UCSD-AML1 (cell line): Measurements from ENCODE around the gene SLC28A2.

Source experiments
- DNase-seq: peaks from one replicate; lab custom pipeline; 2025; ENCODE audit not compliant: unreplicated experiment; lab: John Stamatoyannopoulos, UW

The SLC28A2 gene

DNA sequence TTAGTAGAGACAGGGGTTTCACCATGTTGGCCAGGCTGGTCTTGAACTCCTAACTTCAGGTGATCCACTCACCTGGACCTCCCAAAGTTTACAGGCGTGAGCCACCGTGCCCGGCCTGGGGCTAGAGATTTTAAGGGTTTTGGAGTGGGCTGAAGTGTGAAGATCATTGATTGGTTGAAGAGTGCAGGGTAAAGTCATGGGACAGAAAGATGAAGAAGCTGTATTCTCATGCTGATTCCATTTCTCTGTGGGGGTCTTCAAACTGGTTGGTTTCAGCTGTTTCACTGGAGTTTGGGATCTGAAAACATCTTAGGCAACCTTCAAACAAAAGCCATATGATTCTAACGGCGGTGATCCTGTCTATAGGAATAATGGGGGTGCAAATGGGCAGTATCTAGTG lies 74.2 kb downstream of the SLC28A2 start:
- DNase-seq = no peak

- no peak for DNase-seq
Measured at GRCh38 chr15:45326741-45327140, 74.7 kb downstream of the SLC28A2 start.
